Lower leg skin (tissue), 4 donors: ENCODE results near the gene CHD6. TPM values are rescaled to one million over a fixed set of nuclear protein-coding genes. Genes with fewer than 3 reads are reported as not detected.

ENCODE experiments used
- DNase-seq, 2 donors: peaks; one replicate each; pipeline ENCODE4 v3.0.0-alpha.2; 2019; ENCODE audit warnings: low spot score in 2 of 2
- H3K4me3 ChIP-seq: fragments of 200-600 bp; sonication (generic); 2 replicates; pipeline ENCODE4 v1.5.1; 2017; ENCODE audit warnings: mild to moderate bottlenecking, low read depth; ENCODE audit not compliant: poor library complexity, severe bottlenecking
- CTCF ChIP-seq, 3 donors: fragments of 450-650 bp; IDR thresholded peaks; one replicate each; pipeline ENCODE4 v1.5.1; 2016; ENCODE audit warnings: antibody characterized with exemption in 3 of 3, mild to moderate bottlenecking in 3 of 3, moderate library complexity in 2 of 3
- POLR2A ChIP-seq, 2 donors: fragments of 450-650 bp; IDR thresholded peaks; one replicate each; pipeline ENCODE4 v1.6.1; 2016 to 2017; ENCODE audit warnings: antibody characterized with exemption in 2 of 2, mild to moderate bottlenecking in 1 of 2, moderate library complexity in 1 of 2
- WGBS, 2 donors: methylation state at CpG; one replicate each; pipeline ENCODE4 v1.1.5; 2018; 5-methylcytosine and 5-hydroxymethylcytosine counted together
- intact Hi-C: fragments of 100-400 bp; cut with DNase I; formaldehyde crosslinking; loops from one replicate; pipeline ENCODE4 v1.15.0; 2023; ENCODE audit warnings: low total_unique reads
- total RNA-seq, 4 donors: library from RNA; depleted of rRNA; stranded (reverse); fragments of >200 nt; gene quantifications; one replicate each; pipeline ENCODE4 v1.1.0, GENCODE V29; 2016

The CHD6 gene
- total RNA-seq, 4 donors from 2014 or later: 29.7 to 40.1 (median 37.7) TPM

GRCh38 chr20:41362748-41363140, 255.4 kb downstream of the CHD6 start:
- intact Hi-C loops: no loop called here
- no peak for DNase-seq
- no peak overlapping the region for H3K4me3 ChIP-seq
- WGBS, 2 donors: 78 to 83% methylated on average over 4 to 5 of the region's 5 CpGs
- no peak for TF ChIP-seq POLR2A (IDR thresholded peaks at IDR 0.05)

GRCh38 chr20:41361757-41362747, 256.1 kb downstream of the CHD6 start:
- no peak overlapping the region for H3K4me3 ChIP-seq
- no peak for DNase-seq
- WGBS, 2 donors: 85 to 87% methylated on average over 39 to 43 of the region's 45 CpGs
- TF ChIP-seq POLR2A (IDR thresholded peaks at IDR 0.05): no peak
- no peak for TF ChIP-seq CTCF (IDR thresholded peaks at IDR 0.05)
- intact Hi-C loops: no loop called here

GRCh38 chr20:41360831-41361756, 257.1 kb downstream of the CHD6 start:
- 85 to 91% methylated on average over 15 to 18 of the region's 22 CpGs for WGBS, 2 donors
- DNase-seq: no peak

GRCh38 chr20:41359541-41360011, 258.6 kb downstream of the CHD6 start:
- H3K4me3 ChIP-seq: no peak overlapping the region
- WGBS, 2 donors: 62 to 75% methylated on average over 7 to 9 of the region's 9 CpGs
- DNase-seq: no peak
- TF ChIP-seq CTCF (IDR thresholded peaks at IDR 0.05) (no peak), POLR2A (IDR thresholded peaks at IDR 0.05) (no peak)
- intact Hi-C loops: no loop called here

More at GRCh38 chr20:41360831-41361756, 257.1 kb downstream of the CHD6 start:
- no peak overlapping the region for H3K4me3 ChIP-seq
- intact Hi-C loops: no loop called here
- TF ChIP-seq POLR2A (IDR thresholded peaks at IDR 0.05) (no peak), CTCF (IDR thresholded peaks at IDR 0.05) (no peak)

- no peak for DNase-seq
- intact Hi-C loops: no loop called here
- no peak overlapping the region for H3K4me3 ChIP-seq
- 89 to 98% methylated on average over 7 of the region's 7 CpGs for WGBS, 2 donors
- TF ChIP-seq POLR2A (IDR thresholded peaks at IDR 0.05) (no peak), CTCF (IDR thresholded peaks at IDR 0.05) (no peak)
These were observed 259.5 kb downstream of the CHD6 start for GRCh38 chr20:41358717-41359116.
